MM.1S (cell line): Measurements from ENCODE around the gene NPC1.

ENCODE experiments used
- CTCF ChIP-seq: fragments of 300-600 bp; sonication (generic); IDR thresholded peaks from 2 replicates; pipeline ENCODE4 v1.5.1; 2016; ENCODE audit warnings: antibody characterized with exemption, low read length, mixed read lengths
- EZH2phosphoT487 ChIP-seq: fragments of 300-600 bp; sonication (generic); IDR thresholded peaks from 2 replicates; pipeline ENCODE4 v1.6.1; 2018; ENCODE audit warnings: antibody characterized with exemption, low read length

- no peak for TF ChIP-seq CTCF
- TF ChIP-seq EZH2phosphoT487, result no peak
These were observed 17.8 kb downstream of the NPC1 start for GRCh38 chr18:23568281-23569138.
